A549 (cell line): ENCODE measurements around the gene CSTB. TPM values are rescaled to one million over a fixed set of nuclear protein-coding genes. Genes with fewer than 3 reads are reported as not detected.

Source experiments
- ATAC-seq, 2 experiments: fragments of 200-7000 bp in 1 of 2; fragments of >200 bp in 1 of 2; cut with Nextera tagmentation in 1 of 2; cut with Tn5 transposase in 1 of 2; 3 replicates each; pipeline versions ENCODE4 v1.8.0 to v1.9.1; 2018 to 2020; ENCODE audit warnings: mild to moderate bottlenecking in 1 of 2, moderate library complexity in 1 of 2
- CTCF ChIA-PET: fragments of 300-600 bp; sonication (Branson Sonifier 250); formaldehyde crosslinking; extraction: SDS; loops from one replicate; lab custom pipeline; 2021; ENCODE audit warnings: antibody characterized with exemption, inconsistent platforms; lab: Yijun Ruan, JAX
- POLR2A ChIA-PET: fragments of 350-600 bp; formaldehyde crosslinking; extraction: SDS; loops from one replicate; lab custom pipeline; 2021; ENCODE audit warnings: antibody characterized with exemption, inconsistent platforms; lab: Yijun Ruan, JAX
- DNase-seq, 2 experiments: peaks; one replicate each; pipeline versions ENCODE4 v3.0.0 to v3.0.0-alpha.2; 2011 to 2016; ENCODE audit warnings: low read depth in 1 of 2, low spot score in 1 of 2
- FAIRE-seq: peaks from 2 replicates; lab custom pipeline; 2011; peaks lifted over from hg19 to GRCh38; lab: Jason Lieb, UNC
- H3K27ac ChIP-seq, 2 experiments: fragments of >200 bp; sonication (Bioruptor Twin); formaldehyde crosslinking; 3 replicates each; pipeline ENCODE4 v1.5.1; 2016 to 2017
- H3K4me1 ChIP-seq: fragments of >200 bp; sonication (Bioruptor Twin); formaldehyde crosslinking; 3 replicates; pipeline ENCODE4 v1.6.1; 2016
- H3K4me2 ChIP-seq: fragments of >200 bp; sonication (Bioruptor Twin); formaldehyde crosslinking; 3 replicates; pipeline ENCODE4 v1.6.1; 2016
- H3K4me3 ChIP-seq: fragments of >200 bp; sonication (Bioruptor Twin); formaldehyde crosslinking; 3 replicates; pipeline ENCODE4 v1.5.1; 2016
- H3K9me3 ChIP-seq: fragments of >200 bp; sonication (Bioruptor Twin); formaldehyde crosslinking; 3 replicates; pipeline ENCODE4 v1.6.1; 2016
- CBX2 ChIP-seq: fragments of 200-600 bp; sonication (generic); IDR thresholded peaks from 2 replicates; pipeline ENCODE4 v1.6.1; 2016; ENCODE audit warnings: low read depth, mild to moderate bottlenecking, borderline replicate concordance
- CBX8 ChIP-seq: fragments of 200-600 bp; sonication (generic); IDR thresholded peaks from 2 replicates; pipeline ENCODE4 v1.6.1; 2016
- CHD4 ChIP-seq: fragments of 200-600 bp; sonication (generic); IDR thresholded peaks from 2 replicates; pipeline ENCODE4 v1.6.1; 2016; ENCODE audit warnings: antibody characterized with exemption, mild to moderate bottlenecking, borderline replicate concordance
- EHF ChIP-seq: fragments of 250-450 bp; sonication (Bioruptor Pico); IDR thresholded peaks from 2 replicates; pipeline ENCODE4 v1.5.0; 2020; ENCODE audit warnings: mild to moderate bottlenecking
- EP300 ChIP-seq, 2 experiments: fragments of >200 bp; sonication (Bioruptor Twin); formaldehyde crosslinking; IDR thresholded peaks; 2 replicates in 1 of 2; 3 replicates in 1 of 2; pipeline ENCODE4 v1.6.1; 2016 to 2017
- FOSB ChIP-seq: fragments of 250-450 bp; sonication (Bioruptor Pico); IDR thresholded peaks from 2 replicates; pipeline ENCODE4 v1.5.0; 2020; ENCODE audit warnings: mild to moderate bottlenecking, moderate library complexity
- FOSL2 ChIP-seq, 2 experiments: fragments of 450-650 bp in 1 of 2; fragments of >200 bp in 1 of 2; sonication (Bioruptor Twin) in 1 of 2; formaldehyde crosslinking; IDR thresholded peaks; 2 replicates each; pipeline versions ENCODE4 v1.5.0 to v1.6.1; 2016 to 2020; ENCODE audit warnings: mild to moderate bottlenecking in 1 of 2, moderate library complexity in 1 of 2
- GATA3 ChIP-seq: IDR thresholded peaks from 2 replicates; pipeline ENCODE4 v1.6.1; 2012; ENCODE audit warnings: borderline replicate concordance
- HEYL ChIP-seq: fragments of 250-450 bp; sonication (Bioruptor Pico); IDR thresholded peaks from 2 replicates; pipeline ENCODE4 v1.8.0; 2021; ENCODE audit warnings: mild to moderate bottlenecking, moderate library complexity
- HOXA7 ChIP-seq: fragments of 250-450 bp; sonication (Bioruptor Pico); IDR thresholded peaks from 2 replicates; pipeline ENCODE4 v1.5.0; 2020; ENCODE audit warnings: mild to moderate bottlenecking, moderate library complexity
- JUN ChIP-seq, 2 experiments: fragments of >200 bp; sonication (Bioruptor Twin); formaldehyde crosslinking; IDR thresholded peaks; 2 replicates in 1 of 2; 3 replicates in 1 of 2; pipeline ENCODE4 v1.6.1; 2016 to 2017
- KDM1A ChIP-seq: fragments of 200-600 bp; sonication (generic); IDR thresholded peaks from 2 replicates; pipeline ENCODE4 v1.6.1; 2016; ENCODE audit warnings: low read depth, mild to moderate bottlenecking
- KDM5A ChIP-seq: fragments of 200-600 bp; sonication (generic); IDR thresholded peaks from 2 replicates; pipeline ENCODE4 v1.6.1; 2016; ENCODE audit warnings: antibody characterized with exemption, mild to moderate bottlenecking
- MAZ ChIP-seq: fragments of 150-350 bp; IDR thresholded peaks from 2 replicates; pipeline ENCODE4 v1.6.1; 2014; ENCODE audit warnings: antibody characterized with exemption, low read depth, low read length, borderline replicate concordance
- MYC ChIP-seq: IDR thresholded peaks from 2 replicates; pipeline ENCODE4 v1.6.1; 2012; ENCODE audit warnings: mild to moderate bottlenecking, inconsistent platforms, low read length, improper control_type of control experiment, borderline replicate concordance
- NFE2L2 ChIP-seq: fragments of 150-350 bp; conservative IDR thresholded peaks from 2 replicates; pipeline ENCODE4 v1.6.1; 2014; ENCODE audit warnings: low read length
- NPAS2 ChIP-seq: fragments of 250-450 bp; sonication (Bioruptor Pico); IDR thresholded peaks from 2 replicates; pipeline ENCODE4 v1.8.0; 2022; ENCODE audit warnings: mild to moderate bottlenecking, moderate library complexity, borderline replicate concordance
- PBX3 ChIP-seq: IDR thresholded peaks from 2 replicates; pipeline ENCODE4 v1.6.1; 2012
- PHF8 ChIP-seq: fragments of 200-600 bp; sonication (generic); IDR thresholded peaks from 2 replicates; pipeline ENCODE4 v1.6.1; 2016; ENCODE audit warnings: low read depth, mild to moderate bottlenecking, antibody characterized with exemption, moderate library complexity, borderline replicate concordance
- POLR2AphosphoS2 ChIP-seq: conservative IDR thresholded peaks from 2 replicates; pipeline ENCODE4 v1.6.1; 2012; ENCODE audit warnings: low read length, improper control_type of control experiment, inconsistent platforms
- RAD21 ChIP-seq, 2 experiments: fragments of >200 bp in 1 of 2; sonication (Bioruptor Twin) in 1 of 2; formaldehyde crosslinking in 1 of 2; IDR thresholded peaks in 1 of 2; conservative IDR thresholded peaks in 1 of 2; 2 replicates in 1 of 2; 3 replicates in 1 of 2; pipeline ENCODE4 v1.6.1; 2012 to 2018; ENCODE audit warnings: inconsistent platforms in 1 of 2
- ZC3H11A ChIP-seq: fragments of 450-650 bp; IDR thresholded peaks from 2 replicates; pipeline ENCODE4 v1.6.1; 2014; ENCODE audit warnings: antibody characterized with exemption, mild to moderate bottlenecking
- WGBS: methylation state at CpG from one replicate; pipeline ENCODE4 v1.1.6; 2017; ENCODE audit errors: missing lambda C conversion rate; 5-methylcytosine and 5-hydroxymethylcytosine counted together
- polyA plus RNA-seq, 4 experiments: library from polyadenylated mRNA; depleted of rRNA in 3 of 4; stranded (reverse); fragments of >200 nt; fragmentation: RNase III in 1 of 4; extraction: RNeasy Plus Mini Kit Qiagen cat#74134 plus additional on column Dnase treatment in 1 of 4; gene quantifications; 2 replicates in 3 of 4; 3 replicates in 1 of 4; pipeline ENCODE4 v1.2.3, GENCODE V29; 2011 to 2017

The CSTB gene
- polyA plus RNA-seq, 2 of the 4 experiments (the other 2 are of a cell fraction): 42.9 to 101 TPM

- no peak for TF ChIP-seq CBX8
- TF ChIP-seq CHD4: no peak
- no peak for TF ChIP-seq FOSL2 (IDR thresholded peaks at IDR 0.05)
- no peak for TF ChIP-seq FOSL2 (CRISPR knock-in tag; IDR thresholded peaks at IDR 0.05)
- TF ChIP-seq PHF8: no peak
- TF ChIP-seq HOXA7: no peak
- no peak for TF ChIP-seq MYC
- TF ChIP-seq KDM1A: no peak
- Histone ChIP-seq H3K4me2 (no peak overlapping the region), H3K4me3 (no peak overlapping the region), H3K4me1 (peaks cover 18% of the 10 kb centered on the region), H3K9me3 (no peaks in the 10 kb centered on the region), H3K27ac (peak overlapping the region in 1 of 2 experiments; percentile 31; a peak in 3 of 6 replicates)
- DNase-seq (no peak), FAIRE-seq (no peak), ATAC-seq (no peak)
- ChIA-PET POLR2A (no interaction called here), CTCF (interaction anchor here (1.2 kb wide), 1 partner anchor 9 kb away, joined by 3 read pairs; no protein-coding TSS in a partner anchor)
- 86% methylated on average over 20 of the region's 28 CpGs for WGBS
These were observed 25.6 kb downstream of the CSTB start for GRCh38 chr21:43750339-43751033.

DNA sequence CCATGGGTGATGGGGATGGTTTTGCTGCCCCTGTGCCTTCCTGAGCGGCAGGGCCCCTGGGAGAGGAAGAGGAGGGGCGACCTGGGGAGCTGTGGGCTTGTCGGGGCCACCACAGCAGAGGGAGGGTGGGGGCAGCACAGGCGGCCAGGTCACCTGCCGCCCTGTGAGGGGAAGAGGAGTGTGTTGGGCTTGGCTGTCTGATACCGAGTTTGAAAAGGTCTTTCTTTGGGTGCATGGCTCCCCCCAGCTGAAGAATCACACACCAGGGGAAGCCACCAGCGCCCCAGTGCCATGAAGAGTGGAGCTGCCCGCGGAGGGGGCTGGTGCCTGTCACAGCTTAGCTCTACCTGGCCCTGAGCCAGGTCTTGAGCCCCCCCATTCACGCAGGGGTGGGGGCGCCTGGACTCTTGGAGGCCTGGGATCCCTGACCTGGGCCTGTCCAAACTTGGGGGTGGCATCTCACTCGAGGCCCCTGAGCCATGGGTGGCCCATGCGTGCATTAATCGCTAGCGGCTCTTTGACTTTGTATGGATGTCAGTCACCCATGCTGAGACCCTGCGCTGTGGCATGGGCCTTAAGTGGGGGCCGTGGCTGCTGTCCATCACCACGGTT, 26.4 kb downstream of the CSTB start:
- DNase-seq (no peak), FAIRE-seq (no peak), ATAC-seq (no peak)
- H3K27ac ChIP-seq: peak overlapping the region in 1 of 2 experiments; percentile 31; a peak in 3 of 6 replicates
- 97% methylated on average over 7 of the region's 18 CpGs for WGBS
- peaks cover 20% of the 10 kb centered on the region for H3K4me1 ChIP-seq
- TF ChIP-seq GATA3: no peak
- no peak for TF ChIP-seq CBX2
- no peak for TF ChIP-seq NPAS2 (CRISPR knock-in tag)
- no peak for TF ChIP-seq FOSB (CRISPR knock-in tag)
- no peak for TF ChIP-seq NFE2L2
- TF ChIP-seq ZC3H11A: no peak
- TF ChIP-seq EHF: no peak
- no peak for TF ChIP-seq MAZ
- CTCF ChIA-PET: interaction anchor here (1.2 kb wide), 1 partner anchor 9 kb away, joined by 3 read pairs; no protein-coding TSS in a partner anchor
- POLR2A ChIA-PET: no interaction called here
- H3K4me3 ChIP-seq: no peak overlapping the region
- no peaks in the 10 kb centered on the region for H3K9me3 ChIP-seq
- H3K4me2 ChIP-seq: no peak overlapping the region

- no peak for FAIRE-seq
- CTCF ChIA-PET: interaction anchor here (1.4 kb wide), 1 partner anchor 13 kb away, joined by 6 read pairs; no protein-coding TSS in a partner anchor
These were observed 27.5 kb downstream of the CSTB start for GRCh38 chr21:43748622-43749021.

More at GRCh38 chr21:43748622-43749021, 27.5 kb downstream of the CSTB start:
- H3K9me3 ChIP-seq: no peaks in the 10 kb centered on the region
- ATAC-seq: no peak
- no peak overlapping the region for H3K4me2 ChIP-seq
- POLR2A ChIA-PET: no interaction called here
- WGBS: 96% methylated on average over 17 of the region's 17 CpGs
- H3K4me1 ChIP-seq: peaks cover 24% of the 10 kb centered on the region
- no peak overlapping the region for H3K4me3 ChIP-seq
- 0 out of 2 replicates have a peak, but pooled peaks have one; percentile 42 for TF ChIP-seq POLR2AphosphoS2
- TF ChIP-seq EP300 (IDR thresholded peaks at IDR 0.05): no peak
- 0 out of 5 replicates have a peak, but pooled peaks of 1 of the 2 experiments have one; percentile 14 for TF ChIP-seq JUN (IDR thresholded peaks at IDR 0.05)
- no peak for TF ChIP-seq RAD21 (conservative IDR thresholded peaks at IDR 0.05 in 1 of 2, IDR thresholded peaks at IDR 0.05 in 1 of 2)
- no peak for TF ChIP-seq FOSL2 (IDR thresholded peaks at IDR 0.05)
- TF ChIP-seq FOSL2 (CRISPR knock-in tag; IDR thresholded peaks at IDR 0.05): no peak
- no peak for TF ChIP-seq HEYL (CRISPR knock-in tag)
- no peak for TF ChIP-seq CHD4
- no peak for TF ChIP-seq KDM5A
- no peak for TF ChIP-seq PBX3
- no peak for DNase-seq
- H3K27ac ChIP-seq: peak overlapping the region in 1 of 2 experiments; percentile 22; a peak in 2 of 6 replicates
